ENCODE data around the gene FTL. TPM values are rescaled to one million over a fixed set of nuclear protein-coding genes. Genes with fewer than 3 reads are reported as not detected.
A peak's percentile ranks its signal among the peaks of the same experiment; 100 is the strongest.

Gene FTL
- total and polyA plus RNA-seq, 4 donors = 3,184 to 17,889 (median 5,311) TPM

- WGBS, 2 donors = 83 to 85% methylated on average over 19 of the region's 19 CpGs
- no peaks in the 10 kb centered on the region for H3K36me3 ChIP-seq (ENCODE audit: control insufficient read depth in 1 of 2, insufficient read depth in 2 of 2, low read length in 1 of 2)
- intact Hi-C loops (cut with DNase I) = loop anchor here (5.0 to 10.0 kb wide), 2 partner anchors 34 to 86 kb away; partner anchors contain the start of gene PPP1R15A (in 1 of the 2)
- peaks cover 0 to 2% of the 10 kb centered on the region in 2 donors for H3K27me3 ChIP-seq (ENCODE audit: control insufficient read depth in 1 of 2, insufficient read depth in 2 of 2, low read length in 1 of 2)
- H3K9me3 ChIP-seq (ENCODE audit: control insufficient read depth, low read length) = no peaks in the 10 kb centered on the region
- ATAC-seq (ENCODE audit: low FRiP score) (no peak), DNase-seq (no peak)
- peaks cover 0 to 1% of the 10 kb centered on the region in 2 donors for H3K4me1 ChIP-seq (ENCODE audit: control insufficient read depth in 1 of 2, insufficient read depth in 2 of 2, low read length in 2 of 2)
- no peak overlapping the region for H3K4me3 ChIP-seq (ENCODE audit: low read length in 2 of 2)
- no peak overlapping the region for H3K27ac ChIP-seq (ENCODE audit: low read depth in 1 of 2, low read length in 2 of 2)
Observed at GRCh38 chr19:48961051-48961649, 4.0 kb upstream of the FTL start.

- no peaks in the 10 kb centered on the region for H3K9me3 ChIP-seq (ENCODE audit: control insufficient read depth, low read length)
- intact Hi-C loops (cut with DNase I) = loop anchor here (5.0 to 10.0 kb wide), 2 partner anchors 34 to 87 kb away; partner anchors contain the start of gene PPP1R15A (in 1 of the 2)
- H3K4me3 ChIP-seq (ENCODE audit: low read length in 2 of 2) = no peak overlapping the region
Observed at GRCh38 chr19:48961673-48962028, 3.5 kb upstream of the FTL start.

GRCh38 chr19:48962029-48962848, 2.9 kb upstream of the FTL start:
- peaks cover 0 to 2% of the 10 kb centered on the region in 2 donors for H3K27me3 ChIP-seq (ENCODE audit: control insufficient read depth in 1 of 2, insufficient read depth in 2 of 2, low read length in 1 of 2)
- intact Hi-C loops (cut with DNase I) = loop anchor here (5.0 to 10.0 kb wide), 2 partner anchors 35 to 87 kb away; partner anchors contain the start of gene PPP1R15A (in 1 of the 2)
- no peak overlapping the region for H3K4me3 ChIP-seq (ENCODE audit: low read length in 2 of 2)
- H3K4me1 ChIP-seq (ENCODE audit: control insufficient read depth in 1 of 2, insufficient read depth in 2 of 2, low read length in 2 of 2) = no peaks in the 10 kb centered on the region
- no peaks in the 10 kb centered on the region for H3K9me3 ChIP-seq (ENCODE audit: control insufficient read depth, low read length)
- ATAC-seq (ENCODE audit: low FRiP score) (no peak), DNase-seq (peak in 1 of 2 donors; percentile 85)
- peak overlapping the region in 1 of 2 donors; percentile 61 for H3K27ac ChIP-seq (ENCODE audit: low read depth in 1 of 2, low read length in 2 of 2)
- 69 to 75% methylated on average over 22 of the region's 22 CpGs for WGBS, 2 donors
- H3K36me3 ChIP-seq (ENCODE audit: control insufficient read depth in 1 of 2, insufficient read depth in 2 of 2, low read length in 1 of 2) = no peaks in the 10 kb centered on the region

More at GRCh38 chr19:48961673-48962028, 3.5 kb upstream of the FTL start:
- Histone ChIP-seq H3K27me3 (ENCODE audit: control insufficient read depth in 1 of 2, insufficient read depth in 2 of 2, low read length in 1 of 2) (peaks cover 0 to 2% of the 10 kb centered on the region in 2 donors), H3K36me3 (ENCODE audit: control insufficient read depth in 1 of 2, insufficient read depth in 2 of 2, low read length in 1 of 2) (no peaks in the 10 kb centered on the region), H3K4me1 (ENCODE audit: control insufficient read depth in 1 of 2, insufficient read depth in 2 of 2, low read length in 2 of 2) (no peaks in the 10 kb centered on the region), H3K27ac (ENCODE audit: low read depth in 1 of 2, low read length in 2 of 2) (no peak overlapping the region)
- DNase-seq (no peak), ATAC-seq (ENCODE audit: low FRiP score) (no peak)
- WGBS, 2 donors = 83 to 85% methylated on average over 12 of the region's 12 CpGs

GRCh38 chr19:48962849-48963165, 2.3 kb upstream of the FTL start:
- H3K4me1 ChIP-seq (ENCODE audit: control insufficient read depth in 1 of 2, insufficient read depth in 2 of 2, low read length in 2 of 2) = no peaks in the 10 kb centered on the region

GRCh38 chr19:48963371-48964204, 1.5 kb upstream of the FTL start:
- no peaks in the 10 kb centered on the region for H3K4me1 ChIP-seq (ENCODE audit: control insufficient read depth in 1 of 2, insufficient read depth in 2 of 2, low read length in 2 of 2)
- WGBS, 2 donors = 5 to 7% methylated on average over 28 of the region's 28 CpGs
- H3K27ac ChIP-seq (ENCODE audit: low read depth in 1 of 2, low read length in 2 of 2) = peak overlapping the region; percentile 80 to 92
- no peaks in the 10 kb centered on the region for H3K9me3 ChIP-seq (ENCODE audit: control insufficient read depth, low read length)
- intact Hi-C loops (cut with DNase I) = loop anchor here (2.0 to 10.0 kb wide), 3 partner anchors 29 to 89 kb away; partner anchors contain the start of genes GYS1 (in 1 of the 2), PPP1R15A (in 1 of the 2) and RUVBL2 (in 1 of the 2)
- DNase-seq (peak; percentile 89 to 93), ATAC-seq (ENCODE audit: low FRiP score) (peak; percentile 53)
- H3K4me3 ChIP-seq (ENCODE audit: low read length in 2 of 2) = no peak overlapping the region
- H3K36me3 ChIP-seq (ENCODE audit: control insufficient read depth in 1 of 2, insufficient read depth in 2 of 2, low read length in 1 of 2) = no peaks in the 10 kb centered on the region
- H3K27me3 ChIP-seq (ENCODE audit: control insufficient read depth in 1 of 2, insufficient read depth in 2 of 2, low read length in 1 of 2) = peaks cover 0 to 2% of the 10 kb centered on the region in 2 donors

More at GRCh38 chr19:48962849-48963165, 2.3 kb upstream of the FTL start:
- no peak for ATAC-seq (ENCODE audit: low FRiP score)
- Histone ChIP-seq H3K36me3 (ENCODE audit: control insufficient read depth in 1 of 2, insufficient read depth in 2 of 2, low read length in 1 of 2) (no peaks in the 10 kb centered on the region), H3K9me3 (ENCODE audit: control insufficient read depth, low read length) (no peaks in the 10 kb centered on the region), H3K27ac (ENCODE audit: low read depth in 1 of 2, low read length in 2 of 2) (peak overlapping the region in 1 of 2 donors; percentile 61), H3K27me3 (ENCODE audit: control insufficient read depth in 1 of 2, insufficient read depth in 2 of 2, low read length in 1 of 2) (peaks cover 0 to 2% of the 10 kb centered on the region in 2 donors), H3K4me3 (ENCODE audit: low read length in 2 of 2) (no peak overlapping the region)
- no peak for DNase-seq
- intact Hi-C loops (cut with DNase I) = loop anchor here (5.0 to 10.0 kb wide), 2 partner anchors 36 to 88 kb away; partner anchors contain the start of gene PPP1R15A (in 1 of the 2)
- 63 to 68% methylated on average over 4 to 7 of the region's 7 CpGs for WGBS, 2 donors

GRCh38 chr19:48964205-48965039, 687 bp upstream of the FTL start:
- ATAC-seq (ENCODE audit: low FRiP score) = no peak
- Histone ChIP-seq H3K27me3 (ENCODE audit: control insufficient read depth in 1 of 2, insufficient read depth in 2 of 2, low read length in 1 of 2) (peaks cover 0 to 2% of the 10 kb centered on the region in 2 donors), H3K36me3 (ENCODE audit: control insufficient read depth in 1 of 2, insufficient read depth in 2 of 2, low read length in 1 of 2) (no peaks in the 10 kb centered on the region), H3K27ac (ENCODE audit: low read depth in 1 of 2, low read length in 2 of 2) (peak overlapping the region; percentile 80 to 92), H3K9me3 (ENCODE audit: control insufficient read depth, low read length) (no peaks in the 10 kb centered on the region), H3K4me1 (ENCODE audit: control insufficient read depth in 1 of 2, insufficient read depth in 2 of 2, low read length in 2 of 2) (no peaks in the 10 kb centered on the region), H3K4me3 (ENCODE audit: low read length in 2 of 2) (peak overlapping the region; percentile 33 to 72)
- DNase-seq = peak in 1 of 2 donors; percentile 64
- intact Hi-C loops (cut with DNase I) = loop anchor here (2.0 to 10.0 kb wide), 5 partner anchors 28 to 172 kb away; partner anchors contain the start of genes PPP1R15A (in 2 of the 2), GYS1 (in 1 of the 2) and RUVBL2 (in 1 of the 2)
- WGBS, 2 donors = 5 to 6% methylated on average over 19 of the region's 19 CpGs

GRCh38 chr19:48965806-48966540, 864 bp downstream of the FTL start:
- Histone ChIP-seq H3K4me1 (ENCODE audit: control insufficient read depth in 1 of 2, insufficient read depth in 2 of 2, low read length in 2 of 2) (no peaks in the 10 kb centered on the region), H3K27ac (ENCODE audit: low read depth in 1 of 2, low read length in 2 of 2) (peak overlapping the region in 1 of 2 donors; percentile 73), H3K4me3 (ENCODE audit: low read length in 2 of 2) (peak overlapping the region; percentile 56 to 78), H3K36me3 (ENCODE audit: control insufficient read depth in 1 of 2, insufficient read depth in 2 of 2, low read length in 1 of 2) (no peaks in the 10 kb centered on the region), H3K9me3 (ENCODE audit: control insufficient read depth, low read length) (no peaks in the 10 kb centered on the region), H3K27me3 (ENCODE audit: control insufficient read depth in 1 of 2, insufficient read depth in 2 of 2, low read length in 1 of 2) (peaks cover 0 to 2% of the 10 kb centered on the region in 2 donors)
- WGBS, 2 donors = 8 to 10% methylated on average over 36 of the region's 36 CpGs
- ATAC-seq (ENCODE audit: low FRiP score) (peak; percentile 63), DNase-seq (peak; percentile 93 to 96)
- intact Hi-C loops (cut with DNase I) = loop anchor here (2.0 to 10.0 kb wide), 4 partner anchors 27 to 174 kb away; partner anchors contain the start of genes PPP1R15A (in 2 of the 2), GYS1 (in 1 of the 2) and RUVBL2 (in 1 of the 2)

Data from aorta (tissue), 5 donors.